ACHN (cell line): ENCODE measurements around the gene BTBD1.
"Not testable (repeated sequence)": the region's sequence is repeated elsewhere in the genome, so short reads cannot be mapped to it uniquely, and the experiment has no call there.

Source experiments
- DNase-seq: peaks from one replicate; pipeline ENCODE4 v3.0.0-alpha.2; 2015
- in situ Hi-C: cut with HindIII; loops from 2 replicates; pipeline ENCODE4 v1.10.0; 2017; ENCODE audit warnings: low sequenced_read_pairs, low pct_ligation_motif_present, low pct_unique_long_range_greater_than_20kb

The BTBD1 gene

DNA sequence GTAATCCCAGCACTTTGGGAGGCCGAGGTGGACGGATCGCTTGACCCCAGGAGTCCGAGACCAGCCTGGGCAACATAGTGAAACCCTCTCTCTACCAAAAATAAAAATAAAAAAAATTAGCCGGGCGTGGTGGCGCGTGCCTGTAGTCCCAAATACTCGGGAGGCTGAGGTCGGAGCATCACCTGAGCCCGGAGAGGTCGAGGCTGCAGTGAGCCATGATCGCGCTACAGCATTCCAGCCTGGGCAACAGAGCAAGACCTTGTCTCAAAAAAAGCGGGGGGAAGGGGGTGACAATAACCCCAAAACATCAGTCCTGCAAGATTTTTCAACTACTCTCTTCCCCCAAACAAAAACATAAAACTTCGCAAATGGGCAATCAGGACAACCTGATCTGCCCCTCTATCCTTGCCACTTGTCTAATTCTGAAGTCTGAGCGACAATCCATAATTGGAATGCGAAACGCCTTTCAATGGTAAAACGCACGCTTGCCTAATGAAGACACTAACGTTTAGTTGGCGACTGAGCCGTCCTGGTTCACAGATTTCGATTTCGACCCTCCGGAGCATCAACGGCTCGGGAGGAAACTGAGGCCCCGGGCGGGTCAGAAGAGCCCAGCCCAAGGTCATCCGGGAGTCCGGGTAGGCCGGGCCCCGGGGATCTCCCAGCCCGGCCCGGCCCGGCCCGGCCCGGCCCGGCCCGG, 868 bp downstream of the BTBD1 start:
- in situ Hi-C loops: no loop called here
- peak; percentile 8 for DNase-seq

GRCh38 chr15:83065431-83065830, 1.6 kb downstream of the BTBD1 start:
- DNase-seq: no peak
- in situ Hi-C loops: no loop called here

DNA sequence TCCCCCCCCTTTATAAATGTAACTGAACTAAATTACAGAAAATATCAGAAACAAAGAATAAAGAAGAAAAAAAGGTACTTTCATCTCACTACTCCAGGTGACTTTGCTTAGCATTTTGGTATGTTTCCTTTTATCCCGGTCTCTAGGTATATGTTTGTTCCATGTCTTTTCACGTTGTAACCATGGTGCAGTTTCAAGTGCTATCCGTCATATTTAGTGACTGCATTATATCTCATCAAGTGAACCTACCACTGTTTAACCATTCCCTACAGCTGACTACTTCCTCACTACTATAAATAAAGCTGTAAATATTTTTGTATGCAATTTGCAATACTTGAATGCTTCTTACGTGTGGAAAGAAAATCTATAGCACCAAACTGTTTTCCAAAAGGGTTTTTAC, 2.2 kb downstream of the BTBD1 start:
- no peak for DNase-seq
- in situ Hi-C loops: no loop called here

DNA sequence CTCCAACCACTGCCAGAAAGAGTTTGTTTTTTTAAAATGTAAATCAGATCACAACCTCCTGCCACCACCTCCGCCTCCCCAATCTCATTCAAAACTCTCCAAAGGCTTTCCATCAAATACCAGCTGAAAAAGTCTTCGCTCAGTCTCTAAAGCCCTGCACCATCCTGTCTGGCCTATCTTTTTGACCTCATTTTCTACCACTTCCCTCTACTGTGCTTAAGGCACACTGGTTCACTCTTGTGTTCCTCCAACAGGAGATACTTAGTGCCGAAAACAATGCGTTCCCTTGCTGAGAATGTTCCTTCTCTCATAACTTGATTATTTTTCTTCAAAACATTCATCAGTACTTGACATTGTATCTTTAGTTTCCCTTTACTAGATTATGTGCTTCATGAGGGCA, 3.5 kb downstream of the BTBD1 start:
- no peak for DNase-seq
- in situ Hi-C loops: no loop called here

DNA sequence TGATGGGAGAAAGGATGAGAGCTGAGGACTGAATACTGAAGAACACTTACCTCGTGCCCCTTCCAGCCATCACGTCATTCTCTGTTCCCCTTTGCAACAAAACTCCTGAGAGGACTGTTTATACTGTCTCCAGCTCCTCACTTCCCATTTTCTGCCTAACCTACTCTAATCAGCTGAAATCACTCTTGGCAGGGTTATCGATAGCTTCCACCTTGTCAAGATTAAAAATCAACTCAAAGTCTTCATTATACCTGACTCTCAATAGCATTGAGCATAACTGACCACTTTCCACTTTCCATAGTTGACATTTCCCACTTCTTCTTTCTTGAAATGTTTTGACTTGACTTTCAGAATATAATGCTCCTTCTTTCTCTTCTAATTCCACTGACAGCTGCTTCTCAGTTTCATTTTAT, 4.3 kb downstream of the BTBD1 start:
- in situ Hi-C loops: no loop called here
- DNase-seq: no peak

- in situ Hi-C loops: no loop called here
- DNase-seq: no peak
Observed at GRCh38 chr15:83061680-83062079, 5.4 kb downstream of the BTBD1 start.

- DNase-seq: no peak
- in situ Hi-C loops: no loop called here
Observed at GRCh38 chr15:83057696-83058376, 9.2 kb downstream of the BTBD1 start.

DNA sequence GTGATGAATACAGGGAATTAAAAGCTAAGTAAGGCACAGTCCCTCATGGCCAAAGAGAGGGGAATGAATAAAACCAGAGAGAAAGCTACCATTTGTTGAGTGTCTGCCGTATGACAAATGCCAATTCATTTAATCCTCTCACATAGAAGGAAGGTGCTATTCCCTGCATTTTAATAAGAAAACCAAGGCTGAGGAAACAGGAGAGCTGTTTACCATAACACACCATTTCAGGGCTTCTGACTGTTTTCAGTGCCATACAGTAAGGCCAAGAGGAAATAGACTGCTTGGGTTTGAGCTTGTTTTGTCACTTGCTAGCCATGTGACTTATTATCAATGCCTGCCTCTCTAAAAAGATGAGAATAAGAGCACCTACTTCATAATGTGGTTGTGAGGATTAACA, 10.1 kb downstream of the BTBD1 start:
- in situ Hi-C loops: no loop called here
- no peak for DNase-seq

GRCh38 chr15:83053151-83053550, 13.9 kb downstream of the BTBD1 start:
- peak; percentile 31 for DNase-seq
- in situ Hi-C loops: no loop called here

GRCh38 chr15:83046558-83047127, 20.4 kb downstream of the BTBD1 start:
- in situ Hi-C loops: no loop called here
- DNase-seq: no peak

DNA sequence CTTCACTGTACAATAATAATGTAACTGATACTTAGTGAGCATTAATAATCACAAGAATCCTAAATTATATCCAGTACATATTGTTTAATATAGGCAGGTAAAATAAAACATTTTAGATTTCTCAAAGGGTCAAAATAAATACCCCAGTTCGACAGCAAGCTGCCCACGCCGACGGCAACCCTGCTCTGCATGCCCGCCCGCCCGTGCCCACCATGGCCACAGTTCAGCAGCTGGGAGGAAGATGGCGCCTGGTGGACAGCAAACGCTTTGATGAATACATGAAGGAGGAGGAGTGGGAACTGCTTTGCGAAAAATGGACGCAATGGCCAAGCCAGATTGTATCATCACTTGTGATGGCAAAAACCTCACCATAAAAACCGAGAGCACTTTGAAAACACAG, 22.9 kb downstream of the BTBD1 start:
- no peak for DNase-seq
- in situ Hi-C loops: no loop called here

DNA sequence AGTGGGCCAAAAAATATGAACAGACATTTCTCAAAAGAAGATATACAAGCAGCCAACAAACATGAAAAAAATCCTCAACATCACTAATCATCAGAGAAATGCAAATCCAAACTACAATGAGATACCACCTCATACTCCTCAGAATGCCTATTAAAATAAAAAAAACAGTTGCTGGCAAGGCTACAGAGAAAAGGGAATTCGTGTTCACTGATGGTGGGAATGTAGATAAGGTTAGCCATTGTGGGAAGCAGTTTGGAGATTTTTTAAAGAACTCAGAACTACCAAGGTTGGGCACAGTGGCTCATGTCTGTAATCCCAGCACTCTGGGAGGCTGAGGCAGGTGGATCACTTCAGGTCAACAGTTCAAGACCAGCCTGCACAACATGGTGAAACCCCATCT, 27.8 kb downstream of the BTBD1 start:
- in situ Hi-C loops: no loop called here
- no peak for DNase-seq

- DNase-seq: no peak
- in situ Hi-C loops: no loop called here
Observed at GRCh38 chr15:83036253-83036652, 30.8 kb downstream of the BTBD1 start.

- in situ Hi-C loops, DNase-seq: not testable (repeated sequence)
Observed at GRCh38 chr15:83031234-83031633, 35.8 kb downstream of the BTBD1 start.

GRCh38 chr15:83030021-83030420, 37.0 kb downstream of the BTBD1 start:
- DNase-seq: peak; percentile 80
- in situ Hi-C loops: no loop called here

- no peak for DNase-seq
- in situ Hi-C loops: no loop called here
Observed at GRCh38 chr15:83018436-83018835, 48.6 kb downstream of the BTBD1 start.

DNA sequence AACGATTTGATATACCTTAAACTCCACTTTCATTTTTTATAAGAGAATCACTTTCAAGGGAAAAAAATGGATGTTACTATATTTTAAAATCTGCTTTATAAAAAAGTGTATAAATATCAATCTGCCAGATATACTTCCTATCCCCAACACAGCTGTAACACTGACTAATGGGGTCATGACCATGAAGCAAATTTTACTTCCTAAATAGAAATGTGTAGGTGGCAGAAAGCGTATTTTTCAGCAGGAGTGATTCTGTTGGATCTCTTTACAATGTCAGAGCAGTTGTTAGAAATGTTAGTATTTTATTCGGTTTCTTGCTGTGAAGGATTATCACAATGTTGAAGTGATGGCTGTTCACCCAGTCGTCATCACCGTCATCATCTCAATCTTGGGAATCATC, 50.1 kb downstream of the BTBD1 start:
- in situ Hi-C loops: no loop called here

DNA sequence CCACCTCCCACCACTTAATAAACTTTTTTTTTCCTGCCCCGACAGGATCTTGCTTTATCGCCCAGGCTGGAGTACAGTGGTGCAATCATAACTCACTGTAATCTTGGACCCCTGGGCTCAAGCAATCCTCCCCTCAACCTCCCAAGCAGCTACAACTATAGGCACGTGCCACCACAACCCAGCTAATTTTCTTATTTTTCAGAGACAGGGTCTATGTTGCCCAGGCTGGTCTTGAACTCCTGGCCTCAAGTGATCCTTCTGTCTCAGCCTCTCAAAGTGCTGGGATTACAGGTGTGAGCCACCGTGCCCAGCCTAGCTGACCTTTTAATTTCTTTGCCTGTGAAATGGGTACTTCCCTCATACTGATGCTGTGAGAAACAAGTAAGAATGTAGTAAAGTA, 51.7 kb downstream of the BTBD1 start:
- in situ Hi-C loops: no loop called here
- no peak for DNase-seq

More for the DNA sequence above, 50.1 kb downstream of the BTBD1 start:
- no peak for DNase-seq

GRCh38 chr15:83014205-83014653, 52.8 kb downstream of the BTBD1 start:
- DNase-seq: no peak
- in situ Hi-C loops: no loop called here

GRCh38 chr15:83012636-83013035, 54.4 kb downstream of the BTBD1 start:
- in situ Hi-C loops: no loop called here

More at GRCh38 chr15:83012636-83013035, 54.4 kb downstream of the BTBD1 start:
- no peak for DNase-seq
